ENCODE results near the gene ZBTB21.

The ZBTB21 gene

DNA sequence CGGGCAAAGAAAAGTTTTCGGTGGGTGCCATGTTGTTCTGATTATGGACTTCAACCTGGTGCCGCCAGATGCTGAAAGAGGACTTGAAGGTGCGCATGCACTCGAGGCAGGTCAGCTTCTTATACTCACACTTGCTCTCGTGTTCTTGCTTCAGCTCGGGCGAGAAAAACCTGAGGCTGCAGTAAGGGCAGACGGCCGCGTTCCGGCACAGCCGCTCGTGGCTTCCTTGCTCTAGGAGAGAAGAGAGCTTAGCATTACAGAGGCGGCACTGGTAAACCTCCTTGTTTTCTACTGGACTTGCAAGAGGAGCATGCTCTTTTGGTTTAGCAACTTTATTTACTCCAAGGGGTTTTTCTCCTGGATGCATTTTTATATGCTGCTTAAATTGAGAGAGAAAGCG lies 18.5 kb downstream of the ZBTB21 start:
- DNase-seq (ENCODE audit: low read depth) = no peak

- DNase-seq (ENCODE audit: low read depth) = no peak
These were observed 20.5 kb downstream of the ZBTB21 start for GRCh38 chr21:41989698-41990097.

DNA sequence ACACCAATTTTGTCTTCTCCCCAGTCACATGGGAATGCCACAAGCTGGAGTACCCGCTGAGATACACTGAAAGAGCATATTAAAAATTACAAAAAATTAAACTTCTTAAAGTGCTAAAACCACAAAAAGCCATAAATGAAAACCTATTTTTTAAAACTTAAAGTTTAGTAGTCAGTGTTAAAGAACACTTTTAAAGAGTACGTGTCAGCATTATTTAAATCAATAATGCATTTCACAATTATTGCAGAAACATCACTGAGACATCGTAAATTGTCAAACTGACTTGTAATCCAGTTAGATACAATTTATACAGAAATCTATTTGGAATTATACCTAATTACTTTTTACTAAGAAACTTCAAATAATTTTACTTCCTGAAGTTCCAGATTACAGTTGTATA lies 22.9 kb downstream of the ZBTB21 start:
- DNase-seq (ENCODE audit: low read depth) = no peak

GRCh38 chr21:41985662-41986416 lies 24.3 kb downstream of the ZBTB21 start:
- no peak for DNase-seq (ENCODE audit: low read depth)

DNA sequence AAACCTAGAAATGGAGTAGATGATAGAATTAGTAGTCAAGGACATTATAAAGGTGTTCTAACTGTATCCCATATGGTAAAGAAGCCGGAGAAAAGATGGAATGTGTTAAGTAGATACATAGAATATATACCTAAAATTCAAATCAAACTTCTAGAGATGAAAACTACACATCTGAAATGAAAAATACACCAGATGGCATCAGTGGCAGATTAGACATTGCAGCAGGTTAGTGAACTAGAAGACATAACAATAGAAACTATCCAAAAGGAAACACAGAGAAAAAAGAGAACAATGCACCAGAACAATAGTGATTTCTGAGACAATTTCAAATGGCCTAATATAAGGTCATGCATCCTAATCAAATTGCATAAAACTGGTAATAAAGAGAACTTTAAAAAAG lies 26.9 kb downstream of the ZBTB21 start:
- DNase-seq (ENCODE audit: low read depth) = no peak

DNA sequence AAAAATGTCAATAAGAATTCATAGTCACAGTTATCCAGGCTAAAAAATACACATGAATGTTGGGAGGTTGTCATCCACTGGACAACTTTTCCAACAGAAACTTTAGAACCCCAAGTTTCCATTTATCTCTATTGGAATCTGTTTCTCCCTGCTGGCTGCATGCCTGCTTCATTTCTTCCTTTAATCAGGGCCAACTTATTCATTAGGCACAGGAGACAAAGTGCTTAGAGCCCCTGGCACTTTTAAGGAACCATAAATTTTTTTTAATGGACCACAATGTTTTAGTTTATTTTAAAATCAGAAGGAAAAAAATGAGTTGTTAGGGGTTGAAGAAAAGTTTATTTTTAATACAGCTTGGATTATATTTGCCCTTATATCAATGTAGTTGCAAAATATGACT lies 29.6 kb downstream of the ZBTB21 start:
- DNase-seq (ENCODE audit: low read depth) = no peak

DNA sequence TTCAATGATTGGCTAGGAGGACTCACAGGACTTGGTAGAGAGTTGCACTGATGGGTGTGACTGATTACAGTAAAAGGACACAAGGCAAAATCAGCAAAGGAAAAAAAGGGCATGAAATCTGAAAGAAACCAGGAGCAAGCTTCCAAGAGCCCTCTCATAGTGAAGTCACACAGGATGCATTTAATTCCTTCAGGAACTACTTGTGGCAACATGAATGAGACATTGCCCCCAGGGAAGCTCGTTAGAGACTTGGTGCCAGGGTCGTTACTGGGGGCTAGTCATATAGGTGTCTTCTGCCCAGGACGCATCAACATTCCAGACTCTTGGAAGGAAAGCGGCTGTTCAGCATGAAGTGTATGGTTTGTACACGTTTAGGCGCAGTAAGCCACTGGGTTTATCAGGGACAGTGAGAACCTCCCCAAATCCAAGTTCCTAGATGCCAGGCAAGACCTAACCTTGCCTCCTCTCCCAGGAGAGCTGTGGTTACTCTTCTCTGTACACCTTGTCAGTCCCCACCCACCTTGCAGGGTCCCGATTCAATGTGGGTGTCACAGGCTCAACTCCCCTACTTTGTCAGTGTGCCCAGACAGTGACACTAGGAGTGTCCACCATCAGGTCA lies 30.3 kb downstream of the ZBTB21 start:
- DNase-seq (ENCODE audit: low read depth) = no peak

- DNase-seq (ENCODE audit: low read depth) = no peak
These were observed 30.8 kb downstream of the ZBTB21 start for GRCh38 chr21:41979335-41979734.

DNA sequence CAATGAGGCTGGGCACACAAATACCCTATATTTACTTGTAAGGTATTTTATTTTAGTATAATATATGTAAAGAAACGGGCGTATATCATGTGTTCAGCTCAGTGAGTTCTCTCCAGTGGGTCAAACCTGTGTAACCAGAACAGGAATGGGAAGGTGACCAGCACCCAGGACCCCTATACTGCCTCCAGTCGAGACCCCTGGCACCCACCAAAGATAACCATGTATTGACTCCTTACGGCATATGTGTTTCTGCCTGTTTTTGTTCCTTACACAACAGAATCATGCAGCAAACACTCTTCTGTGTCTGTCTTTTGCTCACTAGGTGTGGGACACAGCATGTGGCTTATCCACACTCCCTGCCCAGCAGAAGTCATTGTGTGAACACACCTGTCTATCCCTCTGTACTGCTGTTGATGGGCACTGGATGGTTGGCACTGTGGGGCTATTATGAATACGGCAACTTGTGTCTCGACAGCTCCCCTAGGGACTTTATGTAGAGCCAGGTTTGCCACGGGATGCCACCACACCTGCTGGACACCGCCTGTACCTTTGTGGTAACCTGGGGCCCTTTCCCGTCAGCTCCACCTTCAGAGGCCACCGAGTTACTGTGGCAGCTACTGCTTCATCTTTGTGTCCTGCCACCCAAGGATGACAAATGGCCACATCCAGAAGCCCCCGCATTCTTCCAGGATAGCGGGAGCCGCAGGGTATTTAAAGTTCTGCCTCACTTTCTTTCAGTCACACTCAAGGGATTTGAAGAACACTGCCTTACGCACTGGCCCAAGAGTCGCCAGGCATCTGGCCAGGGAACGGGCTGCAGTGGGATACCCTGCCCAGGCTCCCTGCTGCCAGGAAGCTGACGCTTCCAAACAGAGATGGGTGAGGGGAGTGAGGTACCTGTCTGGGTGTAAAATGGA lies 32.9 kb downstream of the ZBTB21 start:
- DNase-seq (ENCODE audit: low read depth) = no peak

DNA sequence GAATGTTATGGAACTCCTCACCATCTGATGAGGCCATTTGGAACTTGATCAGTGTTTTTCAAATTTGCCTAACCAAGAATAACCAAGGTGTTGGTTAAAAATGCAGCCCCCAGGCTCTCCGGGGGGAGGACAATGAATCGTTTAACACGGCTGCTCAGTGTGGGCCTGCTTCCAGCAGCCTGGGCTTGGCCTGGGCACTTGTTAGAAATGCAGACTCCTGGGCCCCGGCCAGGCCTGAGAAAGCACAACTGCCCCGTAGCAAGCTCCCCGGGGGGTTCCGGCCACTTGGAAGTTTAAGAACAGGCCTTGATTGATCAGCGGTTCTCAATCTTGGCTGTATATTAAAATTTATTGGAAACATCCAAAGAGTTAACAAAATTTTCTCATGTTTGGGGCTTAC lies 33.5 kb downstream of the ZBTB21 start:
- no peak for DNase-seq (ENCODE audit: low read depth)

- DNase-seq (ENCODE audit: low read depth) = no peak
These were observed 34.5 kb downstream of the ZBTB21 start for GRCh38 chr21:41975391-41976272.

DNA sequence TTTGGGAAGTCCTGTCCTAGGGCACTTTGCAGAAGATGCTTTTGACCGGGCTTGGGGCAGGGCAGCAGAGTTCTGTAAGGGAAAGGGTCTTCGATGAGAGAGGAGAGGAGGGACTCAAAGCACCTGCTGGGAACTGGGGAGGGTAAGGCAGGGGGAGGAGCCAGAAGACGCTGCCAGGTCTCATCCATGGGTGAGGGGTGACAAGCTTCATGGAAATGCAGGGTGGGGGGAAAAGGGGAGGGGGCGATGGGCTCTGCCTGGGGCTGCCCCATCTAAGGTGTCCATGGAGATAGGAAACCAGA lies 35.5 kb downstream of the ZBTB21 start:
- no peak for DNase-seq (ENCODE audit: low read depth)

DNA sequence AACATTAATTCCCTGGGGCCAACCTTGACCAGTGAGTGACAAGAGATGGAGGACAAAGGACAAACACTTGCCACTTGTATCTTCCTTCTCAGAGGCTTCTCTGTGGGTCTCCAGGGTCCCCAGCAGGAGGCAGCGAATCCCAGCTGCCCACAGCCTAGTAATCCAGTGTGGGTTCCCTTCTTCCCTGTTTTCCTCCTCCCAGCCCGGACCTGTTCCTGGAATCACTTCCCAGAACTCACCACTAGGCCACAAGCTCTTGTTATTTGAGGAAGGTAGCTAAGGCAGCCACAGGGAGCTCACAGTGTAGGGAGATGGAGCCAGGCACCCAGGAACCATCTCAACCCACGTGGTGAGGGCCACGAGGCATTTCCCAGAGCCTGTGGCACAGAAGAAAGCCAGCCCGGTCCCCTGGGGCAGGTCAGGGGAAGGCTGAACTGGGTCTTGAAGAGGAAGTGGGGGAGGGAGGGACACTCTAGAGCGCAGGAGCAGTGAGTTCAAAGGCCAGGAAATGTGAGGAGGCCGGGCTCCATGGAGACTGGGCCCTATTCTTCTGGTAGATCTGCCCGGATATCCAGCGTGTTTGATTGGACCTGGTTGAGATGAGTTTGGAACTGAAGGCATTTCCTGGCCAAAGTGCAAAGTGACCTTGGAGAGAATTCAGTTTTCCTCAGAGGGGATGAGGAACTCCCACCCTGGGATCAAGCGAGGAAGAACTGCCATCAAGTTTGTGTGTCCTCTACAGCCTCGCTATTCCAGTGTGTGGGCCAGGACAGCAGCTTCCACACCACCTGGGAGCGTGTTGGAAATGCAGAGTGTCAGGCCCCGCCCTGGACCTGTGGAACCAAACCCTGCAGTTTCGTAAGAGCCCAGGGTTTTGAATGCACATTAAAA lies 36.1 kb downstream of the ZBTB21 start:
- DNase-seq (ENCODE audit: low read depth) = no peak

GRCh38 chr21:41973427-41973831 lies 36.7 kb downstream of the ZBTB21 start:
- DNase-seq (ENCODE audit: low read depth) = no peak

GRCh38 chr21:41972511-41973205 lies 37.5 kb downstream of the ZBTB21 start:
- DNase-seq (ENCODE audit: low read depth) = no peak

DNA sequence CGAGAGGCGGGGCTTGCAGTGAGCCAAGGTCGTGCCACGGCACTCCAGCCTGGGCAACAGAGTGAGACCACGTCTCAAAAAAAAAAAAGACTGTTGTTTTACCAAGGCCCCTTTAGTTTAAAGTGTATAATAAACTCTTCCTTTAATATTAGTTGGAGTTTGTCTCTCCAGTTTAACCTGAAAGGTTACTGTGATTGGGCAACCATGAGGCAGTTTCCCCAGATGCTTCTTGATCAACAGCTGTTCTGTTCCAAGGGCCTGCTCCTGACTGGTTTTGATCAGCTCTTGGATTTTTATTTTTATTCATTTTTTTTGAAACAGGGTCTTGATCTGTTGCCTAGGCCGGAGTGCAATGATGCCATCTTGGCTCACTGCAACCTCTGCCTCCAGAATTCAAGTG lies 38.3 kb downstream of the ZBTB21 start:
- DNase-seq (ENCODE audit: low read depth) = no peak

GRCh38 chr21:41970751-41971653 lies 39.2 kb downstream of the ZBTB21 start:
- no peak for DNase-seq (ENCODE audit: low read depth)

GRCh38 chr21:41970106-41970391 lies 40.1 kb downstream of the ZBTB21 start:
- no peak for DNase-seq (ENCODE audit: low read depth)

GRCh38 chr21:41967708-41968107 lies 42.5 kb downstream of the ZBTB21 start:
- no peak for DNase-seq (ENCODE audit: low read depth)
